Upper lobe of left lung (tissue), 4 donors: ENCODE measurements around the gene PAK4.

Source experiments
- CTCF ChIP-seq, 6 experiments: fragments of 450-650 bp in 4 of 6; fragments of 200-600 bp in 2 of 6; sonication (generic) in 2 of 6; IDR thresholded peaks; one replicate each; pipeline ENCODE4 v1.5.1; 2016 to 2019; ENCODE audit warnings: antibody characterized with exemption in 6 of 6
- EP300 ChIP-seq, 4 donors: sonication (generic); formaldehyde crosslinking; IDR thresholded peaks; one replicate each; pipeline ENCODE4 v1.5.1; 2017; ENCODE audit warnings: antibody characterized with exemption in 4 of 4, control low read depth in 2 of 4
- POLR2A ChIP-seq, 4 donors: fragments of 450-650 bp; IDR thresholded peaks; one replicate each; pipeline ENCODE4 v1.5.1; 2016 to 2017; ENCODE audit warnings: antibody characterized with exemption in 4 of 4, mild to moderate bottlenecking in 2 of 4
- POLR2AphosphoS5 ChIP-seq, 2 donors: sonication (generic); formaldehyde crosslinking; IDR thresholded peaks; one replicate each; pipeline ENCODE4 v1.5.1; 2017; ENCODE audit warnings: antibody characterized with exemption in 2 of 2

GRCh38 chr19:39097299-39097698 lies 28.3 kb upstream of the PAK4 start:
- TF ChIP-seq CTCF (IDR thresholded peaks at IDR 0.05) (no peak), POLR2A (IDR thresholded peaks at IDR 0.05) (no peak), POLR2AphosphoS5 (IDR thresholded peaks at IDR 0.05) (no peak), EP300 (IDR thresholded peaks at IDR 0.05) (no peak)
